Osteoblast (primary cell): Measurements from ENCODE around the gene ARHGEF6. TPM values are rescaled to one million over a fixed set of nuclear protein-coding genes. Genes with fewer than 3 reads are reported as not detected.
A peak's percentile ranks its signal among the peaks of the same experiment; 100 is the strongest.

Source experiments
- DNase-seq: peaks from one replicate; pipeline ENCODE4 v3.0.0; 2011; ENCODE audit warnings: low spot score, mixed read lengths; ENCODE audit not compliant: insufficient read length; ENCODE audit errors: missing footprints
- H2AFZ ChIP-seq: 2 replicates; pipeline ENCODE4 v1.6.0; 2011; ENCODE audit warnings: mild to moderate bottlenecking, low read length
- H3K27ac ChIP-seq: 2 replicates; pipeline ENCODE4 v1.5.1; 2011; ENCODE audit warnings: mild to moderate bottlenecking, low read depth, low read length, moderate library complexity
- H3K27me3 ChIP-seq: 2 replicates; pipeline ENCODE4 v1.6.0; 2012; ENCODE audit warnings: mild to moderate bottlenecking, control low read depth, inconsistent platforms, low read length, moderate library complexity; ENCODE audit not compliant: insufficient read depth
- H3K36me3 ChIP-seq: 2 replicates; pipeline ENCODE4 v1.5.1; 2011; ENCODE audit warnings: mild to moderate bottlenecking, low read length, control low read depth, moderate library complexity; ENCODE audit not compliant: insufficient read depth
- H3K4me1 ChIP-seq: 2 replicates; pipeline ENCODE4 v1.5.1; 2011; ENCODE audit warnings: mild to moderate bottlenecking, low read length, control low read depth, moderate library complexity; ENCODE audit not compliant: insufficient read depth
- H3K4me2 ChIP-seq: 2 replicates; pipeline ENCODE4 v1.6.0; 2011; ENCODE audit warnings: mild to moderate bottlenecking, low read length; ENCODE audit not compliant: insufficient read depth
- H3K4me3 ChIP-seq: fragments of 200-600 bp; sonication (generic); 3 replicates; pipeline ENCODE4 v1.5.1; 2012; ENCODE audit warnings: mild to moderate bottlenecking, low read length, inconsistent platforms; ENCODE audit not compliant: insufficient read depth
- H3K79me2 ChIP-seq: 2 replicates; pipeline ENCODE4 v1.6.0; 2012; ENCODE audit warnings: mild to moderate bottlenecking, low read length, control low read depth, inconsistent platforms; ENCODE audit not compliant: insufficient read depth
- H3K9me3 ChIP-seq: 2 replicates; pipeline ENCODE4 v1.5.1; 2011; ENCODE audit warnings: low read depth, low read length, control low read depth
- H4K20me1 ChIP-seq: 2 replicates; pipeline ENCODE4 v1.6.0; 2012; ENCODE audit warnings: mild to moderate bottlenecking, low read length, control low read depth; ENCODE audit not compliant: insufficient read depth
- CTCF ChIP-seq: IDR thresholded peaks from 2 replicates; pipeline ENCODE4 v1.5.1; 2011; ENCODE audit warnings: mild to moderate bottlenecking, low read depth, low read length, moderate library complexity; ENCODE audit errors: extremely low read depth
- total RNA-seq: library from RNA; depleted of rRNA; stranded (reverse); fragments of >200 nt; gene quantifications from 2 replicates; pipeline ENCODE4 v1.2.3, GENCODE V29; 2012

Gene ARHGEF6
- total RNA-seq, 1 donor = 17.4 TPM

GRCh38 chrX:136819031-136819703 lies 38.4 kb upstream of the ARHGEF6 start:
- H3K4me2 ChIP-seq = no peak overlapping the region
- no peak for TF ChIP-seq CTCF
- no peaks in the 10 kb centered on the region for H3K79me2 ChIP-seq
- H3K36me3 ChIP-seq = no peaks in the 10 kb centered on the region
- no peak overlapping the region for H3K27ac ChIP-seq
- H3K4me3 ChIP-seq = no peak overlapping the region
- no peak for DNase-seq
- no peaks in the 10 kb centered on the region for H4K20me1 ChIP-seq
- H3K27me3 ChIP-seq = no peaks in the 10 kb centered on the region
- peaks cover 7% of the 10 kb centered on the region for H3K4me1 ChIP-seq
- no peak overlapping the region for H2AFZ ChIP-seq
- H3K9me3 ChIP-seq = no peaks in the 10 kb centered on the region

DNA sequence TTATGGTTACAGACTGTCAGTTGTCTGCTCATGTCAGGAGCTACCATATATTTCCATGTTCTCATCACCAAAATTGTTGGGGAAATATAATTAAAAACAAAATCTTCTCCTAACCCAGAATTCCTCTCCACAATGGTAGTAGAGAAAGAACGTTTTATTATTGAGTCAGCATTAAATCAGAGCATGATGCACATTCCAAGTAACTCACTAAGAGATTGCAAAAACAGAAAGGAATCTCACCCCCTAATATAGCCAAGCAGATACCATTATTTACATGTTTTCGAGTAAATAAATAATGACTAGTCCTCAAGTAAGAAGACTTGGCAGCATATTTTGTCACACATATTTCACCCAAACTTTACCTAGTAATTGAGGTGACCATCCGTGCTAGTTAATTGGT lies 36.2 kb upstream of the ARHGEF6 start:
- Histone ChIP-seq H3K27me3 (no peaks in the 10 kb centered on the region), H4K20me1 (no peaks in the 10 kb centered on the region), H3K36me3 (no peaks in the 10 kb centered on the region), H3K4me1 (peaks cover 7% of the 10 kb centered on the region), H3K4me2 (peak overlapping the region; percentile 8), H2AFZ (no peak overlapping the region), H3K4me3 (no peak overlapping the region), H3K79me2 (no peaks in the 10 kb centered on the region), H3K9me3 (no peaks in the 10 kb centered on the region), H3K27ac (no peak overlapping the region)
- no peak for TF ChIP-seq CTCF
- DNase-seq = peak; percentile 71

DNA sequence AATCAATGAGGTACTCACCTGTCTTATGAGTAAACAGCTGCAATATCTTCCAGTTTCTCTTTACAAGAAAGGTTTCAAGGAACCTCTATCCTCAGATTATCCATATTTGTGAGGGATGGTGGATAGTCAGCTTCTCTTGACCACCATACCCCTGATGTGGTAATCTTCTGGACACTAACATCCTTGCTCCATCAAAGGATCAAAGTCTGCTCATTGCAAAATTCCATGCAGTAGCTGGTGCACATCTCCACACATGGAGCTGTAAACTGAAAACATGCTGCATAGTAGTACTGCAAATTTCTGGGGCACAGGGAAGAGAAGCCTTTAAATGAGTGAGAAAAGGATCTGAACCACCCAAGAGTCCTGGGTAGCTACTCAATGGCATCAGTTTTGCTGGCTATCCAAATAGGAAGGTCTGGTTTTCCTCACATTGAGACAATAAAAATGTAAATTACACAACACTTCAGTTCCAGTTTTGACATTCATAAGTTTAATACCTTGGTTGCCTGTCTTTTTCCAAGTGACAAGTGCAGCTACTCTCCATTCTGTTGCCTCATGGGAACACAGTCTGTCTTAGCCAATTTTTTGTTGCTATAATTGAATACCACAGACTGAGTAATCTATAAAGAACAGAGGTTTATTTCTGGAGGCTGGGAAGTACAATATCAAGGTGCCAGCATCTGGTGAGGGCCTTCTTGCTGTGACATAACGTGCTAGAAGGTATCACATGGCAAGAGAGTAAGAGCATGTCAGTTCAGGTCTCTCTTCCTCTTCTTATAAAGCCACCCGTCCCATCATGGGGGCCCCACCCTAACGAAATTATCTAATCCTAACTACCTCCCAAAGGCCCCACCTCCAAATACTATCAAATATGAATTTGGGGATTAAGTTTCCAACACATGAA lies 34.4 kb upstream of the ARHGEF6 start:
- Histone ChIP-seq H2AFZ (no peak overlapping the region), H3K27ac (no peak overlapping the region), H3K27me3 (no peaks in the 10 kb centered on the region), H3K4me1 (peaks cover 7% of the 10 kb centered on the region), H4K20me1 (no peaks in the 10 kb centered on the region), H3K36me3 (no peaks in the 10 kb centered on the region), H3K4me3 (no peak overlapping the region), H3K4me2 (no peak overlapping the region), H3K79me2 (no peaks in the 10 kb centered on the region), H3K9me3 (no peaks in the 10 kb centered on the region)
- no peak for DNase-seq
- no peak for TF ChIP-seq CTCF

- H4K20me1 ChIP-seq = no peaks in the 10 kb centered on the region
- no peaks in the 10 kb centered on the region for H3K9me3 ChIP-seq
- DNase-seq = no peak
- no peak overlapping the region for H3K4me2 ChIP-seq
- TF ChIP-seq CTCF = no peak
- peaks cover 6% of the 10 kb centered on the region for H3K4me1 ChIP-seq
- no peaks in the 10 kb centered on the region for H3K36me3 ChIP-seq
- no peaks in the 10 kb centered on the region for H3K27me3 ChIP-seq
- H3K79me2 ChIP-seq = no peaks in the 10 kb centered on the region
- no peak overlapping the region for H3K4me3 ChIP-seq
- no peak overlapping the region for H3K27ac ChIP-seq
- H2AFZ ChIP-seq = no peak overlapping the region
Observed at GRCh38 chrX:136812286-136812685, 31.6 kb upstream of the ARHGEF6 start.
